ENCODE data around the gene ZFP64.
A peak's percentile ranks its signal among the peaks of the same experiment; 100 is the strongest.

ZFP64 gene

GRCh38 chr20:52103913-52104545 lies 87.5 kb downstream of the ZFP64 start:
- peak overlapping the region; percentile 55 for H3K4me3 ChIP-seq (ENCODE audit: low read depth, low read length)
- DNase-seq (ENCODE audit: low read depth): no peak
- in situ Hi-C loops (cut with HindIII; ENCODE audit: low sequenced_read_pairs): loop anchor here (5.0 kb wide), 1 partner anchor 33 kb away; no protein-coding TSS in a partner anchor
- TF ChIP-seq CTCF (IDR thresholded peaks at IDR 0.05; ENCODE audit: low read depth, low read length, missing control alignments): no peak

- peak overlapping the region; percentile 55 for H3K4me3 ChIP-seq (ENCODE audit: low read depth, low read length)
- no peak for TF ChIP-seq CTCF (IDR thresholded peaks at IDR 0.05; ENCODE audit: low read depth, low read length, missing control alignments)
- in situ Hi-C loops (cut with HindIII; ENCODE audit: low sequenced_read_pairs): loop anchor here (5.0 kb wide), 1 partner anchor 34 kb away; no protein-coding TSS in a partner anchor
- no peak for DNase-seq (ENCODE audit: low read depth)
Measured at GRCh38 chr20:52103335-52103912, 88.2 kb downstream of the ZFP64 start.

GRCh38 chr20:52102559-52102958 lies 89.0 kb downstream of the ZFP64 start:
- TF ChIP-seq CTCF (IDR thresholded peaks at IDR 0.05; ENCODE audit: low read depth, low read length, missing control alignments): no peak
- no peak overlapping the region for H3K4me3 ChIP-seq (ENCODE audit: low read depth, low read length)
- DNase-seq (ENCODE audit: low read depth): no peak
- in situ Hi-C loops (cut with HindIII; ENCODE audit: low sequenced_read_pairs): loop anchor here (5.0 kb wide), 1 partner anchor 35 kb away; no protein-coding TSS in a partner anchor

- H3K4me3 ChIP-seq (ENCODE audit: low read depth, low read length): no peak overlapping the region
- in situ Hi-C loops (cut with HindIII; ENCODE audit: low sequenced_read_pairs): loop anchor here (5.0 kb wide), 1 partner anchor 35 kb away; no protein-coding TSS in a partner anchor
- no peak for DNase-seq (ENCODE audit: low read depth)
- TF ChIP-seq CTCF (IDR thresholded peaks at IDR 0.05; ENCODE audit: low read depth, low read length, missing control alignments): no peak
Measured at GRCh38 chr20:52102126-52102525, 89.5 kb downstream of the ZFP64 start.
